ENCODE measurements around the gene MYO1E.
"Not testable (repeated sequence)": the region's sequence is repeated elsewhere in the genome, so short reads cannot be mapped to it uniquely, and the experiment has no call there.

Gene MYO1E

GRCh38 chr15:59169251-59169708, 203.4 kb downstream of the MYO1E start:
- DNase-seq (ENCODE audit: insufficient read length, low spot score): no peak
- no peak for FAIRE-seq
- TF ChIP-seq, protein P1, sequence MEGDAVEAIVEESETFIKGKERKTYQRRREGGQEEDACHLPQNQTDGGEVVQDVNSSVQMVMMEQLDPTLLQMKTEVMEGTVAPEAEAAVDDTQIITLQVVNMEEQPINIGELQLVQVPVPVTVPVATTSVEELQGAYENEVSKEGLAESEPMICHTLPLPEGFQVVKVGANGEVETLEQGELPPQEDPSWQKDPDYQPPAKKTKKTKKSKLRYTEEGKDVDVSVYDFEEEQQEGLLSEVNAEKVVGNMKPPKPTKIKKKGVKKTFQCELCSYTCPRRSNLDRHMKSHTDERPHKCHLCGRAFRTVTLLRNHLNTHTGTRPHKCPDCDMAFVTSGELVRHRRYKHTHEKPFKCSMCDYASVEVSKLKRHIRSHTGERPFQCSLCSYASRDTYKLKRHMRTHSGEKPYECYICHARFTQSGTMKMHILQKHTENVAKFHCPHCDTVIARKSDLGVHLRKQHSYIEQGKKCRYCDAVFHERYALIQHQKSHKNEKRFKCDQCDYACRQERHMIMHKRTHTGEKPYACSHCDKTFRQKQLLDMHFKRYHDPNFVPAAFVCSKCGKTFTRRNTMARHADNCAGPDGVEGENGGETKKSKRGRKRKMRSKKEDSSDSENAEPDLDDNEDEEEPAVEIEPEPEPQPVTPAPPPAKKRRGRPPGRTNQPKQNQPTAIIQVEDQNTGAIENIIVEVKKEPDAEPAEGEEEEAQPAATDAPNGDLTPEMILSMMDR (IDR thresholded peaks at IDR 0.05; ENCODE audit: insufficient read depth, missing control alignments): no peak

DNA sequence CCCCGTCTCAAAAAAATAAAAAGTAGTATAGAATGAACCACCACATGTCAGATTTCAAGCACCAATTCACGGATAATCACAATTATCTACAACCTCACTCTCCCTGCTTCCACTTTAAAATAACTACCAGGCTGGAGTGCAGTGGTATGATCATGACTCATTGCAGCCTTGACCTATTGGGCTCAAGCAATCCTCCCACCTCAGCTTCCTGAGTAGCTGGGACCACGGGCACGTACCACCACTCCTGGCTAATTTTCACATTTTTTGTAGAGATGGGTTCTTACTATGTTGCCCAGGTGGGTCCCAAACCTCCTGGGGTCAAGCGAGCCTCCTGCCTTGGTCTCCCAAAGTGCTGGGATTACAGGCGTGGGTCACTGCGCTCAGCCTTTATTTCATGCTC, 204.1 kb downstream of the MYO1E start:
- DNase-seq (ENCODE audit: insufficient read length, low spot score): no peak
- TF ChIP-seq, protein P1 (IDR thresholded peaks at IDR 0.05; ENCODE audit: insufficient read depth, missing control alignments): no peak
- no peak for FAIRE-seq

DNA sequence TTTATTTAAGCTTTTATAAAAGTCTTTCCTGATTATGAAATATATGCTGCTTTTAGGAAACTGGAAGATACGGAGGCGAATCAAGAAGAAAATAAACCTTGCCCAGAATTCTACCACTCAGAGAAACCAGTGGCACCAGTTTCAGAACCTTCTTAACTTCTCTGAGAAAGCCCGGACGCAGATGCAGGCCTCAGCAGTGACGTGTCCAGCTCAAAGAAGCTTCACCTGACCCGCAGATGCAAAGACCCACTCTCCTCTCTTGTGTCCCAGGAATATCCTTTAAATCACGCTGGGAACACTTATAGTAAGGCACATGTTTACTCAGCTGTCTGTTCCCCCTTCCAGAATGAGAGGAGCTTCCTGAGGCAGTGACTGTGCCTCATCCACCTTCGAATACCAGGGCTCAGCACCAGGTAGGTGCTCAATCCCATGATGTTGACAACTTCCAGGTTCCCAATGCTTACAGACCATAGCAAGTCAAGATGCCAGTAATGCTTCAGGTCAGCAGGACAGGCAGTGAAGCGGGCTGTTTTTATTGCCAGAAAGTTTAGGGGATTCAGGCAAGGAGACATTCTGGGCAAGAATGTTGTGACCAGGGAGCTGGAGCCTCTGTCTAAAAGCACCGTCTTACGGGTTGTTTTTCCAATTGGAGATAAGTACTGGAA, 205.9 kb downstream of the MYO1E start:
- FAIRE-seq (no peak), DNase-seq (ENCODE audit: insufficient read length, low spot score) (no peak)
- TF ChIP-seq, protein P1 (IDR thresholded peaks at IDR 0.05; ENCODE audit: insufficient read depth, missing control alignments): no peak

DNA sequence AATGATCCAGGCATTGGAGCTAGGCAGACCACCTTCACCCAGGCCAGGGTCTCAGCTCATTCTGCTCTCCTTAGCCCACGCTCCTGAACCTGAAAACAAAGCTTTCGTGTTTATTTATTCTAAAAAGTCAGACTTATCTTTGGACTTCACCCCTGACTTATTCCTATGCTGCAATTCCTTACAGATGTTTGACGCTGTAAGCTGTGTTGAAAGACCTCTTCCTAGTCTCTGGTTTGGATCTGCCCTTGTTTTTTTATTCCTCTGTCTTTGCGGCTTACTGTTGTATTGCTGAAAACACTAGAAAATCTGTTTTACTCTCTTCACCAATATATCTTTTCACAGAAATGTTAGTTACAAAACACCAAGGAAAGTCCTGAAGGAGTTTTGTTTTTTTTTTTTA, 206.5 kb downstream of the MYO1E start:
- TF ChIP-seq, protein P1 (IDR thresholded peaks at IDR 0.05; ENCODE audit: insufficient read depth, missing control alignments): no peak
- FAIRE-seq (no peak), DNase-seq (ENCODE audit: insufficient read length, low spot score) (no peak)

GRCh38 chr15:59165726-59166125, 206.9 kb downstream of the MYO1E start:
- TF ChIP-seq, protein P1 (IDR thresholded peaks at IDR 0.05; ENCODE audit: insufficient read depth, missing control alignments): no peak
- DNase-seq (ENCODE audit: insufficient read length, low spot score): no peak

DNA sequence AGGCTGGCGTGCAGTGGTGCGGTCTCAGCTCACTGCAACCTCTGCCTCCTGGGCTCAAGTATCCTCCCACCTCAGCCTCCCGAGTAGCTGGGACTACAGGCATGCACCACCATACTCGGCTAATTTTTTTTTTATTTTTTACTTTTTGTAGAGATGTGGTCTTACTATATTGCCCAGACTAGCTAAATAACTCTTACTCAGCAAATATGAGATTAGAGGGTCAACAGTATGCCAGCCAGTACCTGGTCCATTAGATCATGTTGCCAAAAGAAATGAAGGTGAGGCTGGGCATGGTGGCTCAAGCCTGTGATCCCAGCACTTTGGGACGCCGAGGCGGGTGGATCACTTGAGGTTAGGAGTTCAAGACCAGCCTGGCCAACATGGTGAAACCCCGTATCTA, 210.6 kb downstream of the MYO1E start:
- not testable (repeated sequence) for FAIRE-seq; DNase-seq (ENCODE audit: insufficient read length, low spot score)

More at GRCh38 chr15:59165726-59166125, 206.9 kb downstream of the MYO1E start:
- FAIRE-seq: no peak

DNA sequence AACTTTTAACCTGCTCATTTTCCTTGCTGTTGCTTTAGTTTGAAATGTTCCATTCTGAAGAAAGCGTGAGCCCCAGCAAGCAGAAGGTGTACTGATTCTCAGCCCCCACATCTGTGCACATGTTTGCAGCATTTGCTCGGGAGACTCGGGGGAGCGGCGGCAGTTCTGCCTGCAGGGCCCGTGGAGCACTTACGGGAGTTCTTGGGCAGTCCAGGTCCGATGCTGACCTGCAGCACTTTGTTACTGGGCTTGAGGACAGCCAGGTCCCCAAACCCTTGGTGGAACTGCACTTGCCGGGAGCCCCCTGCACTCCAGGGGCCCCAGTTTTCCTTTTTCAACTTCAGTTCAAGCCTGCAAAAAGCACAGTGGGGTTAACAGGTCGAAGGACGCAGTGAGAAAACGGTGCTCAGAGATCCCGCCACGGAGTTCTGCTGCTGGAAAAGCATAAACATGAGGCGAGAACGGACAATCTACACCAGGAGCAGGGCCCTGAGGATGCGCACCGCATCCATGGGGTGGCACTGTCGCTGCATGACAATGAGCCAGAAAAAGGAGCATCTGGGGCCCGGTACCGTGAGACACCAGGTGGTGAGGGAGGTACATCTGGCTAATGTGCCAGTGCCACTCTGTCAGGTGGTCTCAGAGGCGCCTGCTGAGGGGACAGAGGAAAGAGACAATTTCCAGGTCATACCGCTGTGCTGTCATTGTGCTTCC, 211.6 kb downstream of the MYO1E start:
- FAIRE-seq (no peak), DNase-seq (ENCODE audit: insufficient read length, low spot score) (peak; percentile 27)
- TF ChIP-seq, protein P1 (IDR thresholded peaks at IDR 0.05; ENCODE audit: insufficient read depth, missing control alignments): peak; percentile 49
